ENCODE data around the gene RAC3. TPM values are rescaled to one million over a fixed set of nuclear protein-coding genes. Genes with fewer than 3 reads are reported as not detected.
A peak's percentile ranks its signal among the peaks of the same experiment; 100 is the strongest.

RAC3 gene
- total RNA-seq, 1 donor from 2014 or later: 18.4 TPM

GRCh38 chr17:82018989-82019689 lies 12.3 kb upstream of the RAC3 start:
- no peaks in the 10 kb centered on the region for H3K9me3 Mint-ChIP-seq
- no peak overlapping the region for H3K27ac Mint-ChIP-seq
- peaks cover 7% of the 10 kb centered on the region for H3K36me3 Mint-ChIP-seq (ENCODE audit: low read depth)
- H3K4me1 Mint-ChIP-seq (ENCODE audit: low read depth): peaks cover 12% of the 10 kb centered on the region
- intact Hi-C loops (cut with micrococcal nuclease): no loop called here
- H3K27me3 Mint-ChIP-seq (ENCODE audit: low read depth): no peaks in the 10 kb centered on the region
- H3K4me3 Mint-ChIP-seq (ENCODE audit: low read depth): no peak overlapping the region
- DNase-seq (ENCODE audit: low spot score): no peak

DNA sequence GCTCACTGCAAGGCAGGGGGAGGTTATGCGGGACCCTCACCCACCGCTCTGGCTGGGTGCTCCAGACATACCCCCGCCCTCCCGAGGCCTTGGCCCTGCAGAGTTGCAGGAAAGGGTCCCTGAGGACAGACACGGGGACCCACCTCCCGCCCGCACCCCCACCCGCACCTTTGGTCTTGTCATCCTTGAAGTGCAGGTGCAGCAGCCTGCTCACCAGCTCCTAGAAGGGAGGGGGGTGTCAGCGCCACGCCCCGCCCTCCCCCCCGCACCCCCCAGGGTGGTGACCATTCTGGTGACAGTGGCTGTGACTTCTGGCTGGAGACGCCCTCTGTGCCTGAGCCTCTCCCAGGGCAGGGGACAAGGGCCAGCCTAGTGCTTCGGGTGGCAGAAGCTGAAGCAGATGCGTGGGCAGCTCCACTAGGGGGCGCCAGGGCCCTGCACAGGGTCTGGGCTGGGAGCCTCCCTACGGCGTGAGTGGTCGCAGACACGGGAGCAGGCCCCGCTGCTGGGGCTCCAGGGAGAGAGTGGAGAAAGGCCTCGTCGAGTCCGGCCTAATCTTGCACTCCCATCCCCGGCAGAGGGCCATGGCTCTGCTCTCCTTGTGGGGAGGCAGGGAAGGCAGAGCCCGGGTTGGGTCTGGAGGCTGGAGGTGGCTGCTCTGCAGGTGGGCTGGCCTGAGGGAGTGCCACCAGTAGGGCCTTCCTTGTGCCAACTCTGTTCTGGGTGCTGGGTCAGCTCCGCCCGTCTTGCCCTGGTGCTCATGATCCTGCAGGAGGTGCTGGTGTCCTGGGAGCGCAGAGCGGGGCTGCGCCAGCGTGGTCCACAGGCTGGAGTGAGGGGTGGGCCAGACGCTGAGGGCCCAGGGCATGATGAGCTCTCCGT lies 11.5 kb upstream of the RAC3 start:
- H3K9me3 Mint-ChIP-seq: no peaks in the 10 kb centered on the region
- peaks cover 7% of the 10 kb centered on the region for H3K36me3 Mint-ChIP-seq (ENCODE audit: low read depth)
- peak overlapping the region; percentile 55 for H3K4me3 Mint-ChIP-seq (ENCODE audit: low read depth)
- no peak overlapping the region for H3K27ac Mint-ChIP-seq
- H3K4me1 Mint-ChIP-seq (ENCODE audit: low read depth): peaks cover 13% of the 10 kb centered on the region
- peak; percentile 64 for DNase-seq (ENCODE audit: low spot score)
- no peaks in the 10 kb centered on the region for H3K27me3 Mint-ChIP-seq (ENCODE audit: low read depth)
- intact Hi-C loops (cut with micrococcal nuclease): loop anchor here (1.0 to 10.0 kb wide), 3 partner anchors 62 to 215 kb away; partner anchors contain the start of gene MAFG

GRCh38 chr17:82020572-82021106 lies 10.8 kb upstream of the RAC3 start:
- Mint-ChIP-seq H3K9me3 (no peaks in the 10 kb centered on the region), H3K27ac (no peak overlapping the region)
- intact Hi-C loops (cut with micrococcal nuclease): loop anchor here (1.0 to 10.0 kb wide), 3 partner anchors 62 to 214 kb away; partner anchors contain the start of gene MAFG

GRCh38 chr17:82021107-82021899 lies 10.2 kb upstream of the RAC3 start:
- Mint-ChIP-seq H3K27ac (peak overlapping the region; percentile 69), H3K27me3 (ENCODE audit: low read depth) (no peaks in the 10 kb centered on the region), H3K36me3 (ENCODE audit: low read depth) (peaks cover 7% of the 10 kb centered on the region), H3K9me3 (no peaks in the 10 kb centered on the region), H3K4me1 (ENCODE audit: low read depth) (peaks cover 15% of the 10 kb centered on the region), H3K4me3 (ENCODE audit: low read depth) (peak overlapping the region; percentile 84)
- intact Hi-C loops (cut with micrococcal nuclease): loop anchor here (5.0 to 10.0 kb wide), 2 partner anchors 94 to 213 kb away; partner anchors contain the start of gene MAFG
- DNase-seq (ENCODE audit: low spot score): no peak

More at GRCh38 chr17:82020572-82021106, 10.8 kb upstream of the RAC3 start:
- Mint-ChIP-seq H3K36me3 (ENCODE audit: low read depth) (peaks cover 7% of the 10 kb centered on the region), H3K4me1 (ENCODE audit: low read depth) (peaks cover 13% of the 10 kb centered on the region), H3K27me3 (ENCODE audit: low read depth) (no peaks in the 10 kb centered on the region), H3K4me3 (ENCODE audit: low read depth) (peak overlapping the region; percentile 84)
- DNase-seq (ENCODE audit: low spot score): no peak

- Mint-ChIP-seq H3K4me3 (ENCODE audit: low read depth) (peak overlapping the region; percentile 84), H3K36me3 (ENCODE audit: low read depth) (peaks cover 7% of the 10 kb centered on the region), H3K9me3 (no peaks in the 10 kb centered on the region), H3K4me1 (ENCODE audit: low read depth) (peaks cover 15% of the 10 kb centered on the region), H3K27ac (peak overlapping the region; percentile 69), H3K27me3 (ENCODE audit: low read depth) (no peaks in the 10 kb centered on the region)
- no peak for DNase-seq (ENCODE audit: low spot score)
- intact Hi-C loops (cut with micrococcal nuclease): loop anchor here (2.0 to 10.0 kb wide), 3 partner anchors 95 to 213 kb away; partner anchors contain the start of genes MAFG and P4HB
Measured at GRCh38 chr17:82021900-82022309, 9.6 kb upstream of the RAC3 start.

- H3K4me3 Mint-ChIP-seq (ENCODE audit: low read depth): peak within 1 kb of the TSS; percentile 84
- H3K27me3 Mint-ChIP-seq (ENCODE audit: low read depth): no peaks in the 10 kb centered on the region
- intact Hi-C loops (cut with micrococcal nuclease): loop anchor here (2.0 to 10.0 kb wide), 3 partner anchors 95 to 212 kb away; partner anchors contain the start of genes MAFG and P4HB
- no peaks in the 10 kb centered on the region for H3K9me3 Mint-ChIP-seq
- H3K4me1 Mint-ChIP-seq (ENCODE audit: low read depth): peaks cover 15% of the 10 kb centered on the region
- DNase-seq (ENCODE audit: low spot score): no peak
- H3K36me3 Mint-ChIP-seq (ENCODE audit: low read depth): peaks cover 7% of the 10 kb centered on the region
- peak within 1 kb of the TSS; percentile 69 for H3K27ac Mint-ChIP-seq
Measured at GRCh38 chr17:82022310-82022980, 9.0 kb upstream of the RAC3 start, which contains the start of gene CENPX. TSS of gene CENPX (minus strand) at chr17:82022878. CDS start at chr17:82022861, 17 bp downstream.

DNA sequence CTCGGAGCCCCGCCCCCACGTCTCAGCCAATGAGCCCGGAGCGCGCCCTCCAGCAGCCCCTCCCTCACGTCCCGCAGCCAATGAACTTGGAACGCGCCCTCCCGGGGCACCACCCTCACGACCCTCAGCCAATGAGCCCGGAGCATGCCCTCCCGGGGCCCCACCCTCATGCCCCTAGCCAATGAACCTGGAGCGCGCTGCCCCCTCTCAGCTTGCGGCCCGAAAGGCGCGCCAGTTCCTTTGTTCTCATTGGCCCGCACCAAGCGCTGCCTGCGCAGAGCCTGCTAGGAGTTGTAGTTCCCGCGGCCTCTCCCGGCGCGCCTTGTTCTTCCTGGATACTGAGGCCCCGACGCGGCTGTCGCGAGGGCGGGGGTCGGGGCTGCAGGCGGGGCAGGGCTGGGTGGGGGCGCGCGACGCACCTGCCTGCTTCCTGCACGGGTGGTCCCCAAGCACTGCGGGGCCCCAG lies 8.5 kb upstream of the RAC3 start, which contains the start of gene LRRC45:
Gene LRRC45, plus strand, starts transcription at position 325 of the 466 bp plus-strand sequence. CDS start 339 bp downstream, outside the sequence.
- Mint-ChIP-seq H3K27me3 (ENCODE audit: low read depth) (no peaks in the 10 kb centered on the region), H3K4me1 (ENCODE audit: low read depth) (peaks cover 15% of the 10 kb centered on the region), H3K27ac (peak within 1 kb of the TSS; percentile 22), H3K36me3 (ENCODE audit: low read depth) (peaks cover 7% of the 10 kb centered on the region), H3K4me3 (ENCODE audit: low read depth) (peak within 1 kb of the TSS; percentile 84), H3K9me3 (no peaks in the 10 kb centered on the region)
- intact Hi-C loops (cut with micrococcal nuclease): loop anchor here (1.0 to 10.0 kb wide), 4 partner anchors 14 to 212 kb away; partner anchors contain the start of genes DCXR, MAFG and P4HB
- DNase-seq (ENCODE audit: low spot score): peak; percentile 100

DNA sequence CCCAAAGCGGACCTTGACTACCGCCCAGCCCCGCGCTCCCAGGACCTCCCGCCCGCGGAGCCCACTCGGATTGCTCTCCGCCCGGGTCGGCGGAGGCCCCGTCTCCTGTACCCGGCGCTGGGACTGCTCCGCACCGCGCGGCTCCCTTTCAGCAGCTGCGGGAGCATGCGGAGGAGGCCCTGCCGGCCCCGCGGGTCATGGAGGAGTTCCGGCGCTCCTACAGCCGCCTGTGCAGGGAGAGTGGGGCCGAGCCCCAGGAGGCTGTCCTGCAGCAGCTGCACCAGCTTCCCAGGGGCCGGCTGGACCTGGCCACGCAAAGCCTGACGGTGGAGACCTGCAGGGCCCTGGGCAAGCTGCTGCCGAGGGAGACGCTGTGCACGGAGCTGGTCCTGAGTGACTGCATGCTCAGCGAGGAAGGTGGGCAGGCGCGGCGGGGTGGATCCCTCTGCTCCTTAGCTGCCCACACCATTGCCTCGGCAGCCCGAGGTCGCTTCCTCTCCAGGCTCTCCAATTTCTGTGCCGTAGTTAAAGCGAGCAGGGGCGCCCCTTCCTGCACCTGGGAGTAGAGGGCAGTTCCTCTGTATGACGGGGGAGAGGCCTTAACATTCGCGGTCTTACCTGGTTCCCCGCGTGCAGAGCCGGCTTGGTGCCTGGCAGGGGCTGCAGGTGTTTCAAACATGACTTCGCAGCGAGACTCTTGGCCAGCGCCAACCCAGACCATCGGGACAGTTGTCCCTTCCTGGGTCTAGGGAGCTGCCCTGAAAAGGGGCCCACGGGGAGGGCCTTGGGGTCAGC lies 7.8 kb upstream of the RAC3 start:
- no peaks in the 10 kb centered on the region for H3K9me3 Mint-ChIP-seq
- no peaks in the 10 kb centered on the region for H3K27me3 Mint-ChIP-seq (ENCODE audit: low read depth)
- peaks cover 15% of the 10 kb centered on the region for H3K4me1 Mint-ChIP-seq (ENCODE audit: low read depth)
- intact Hi-C loops (cut with micrococcal nuclease): loop anchor here (1.0 to 10.0 kb wide), 4 partner anchors 14 to 211 kb away; partner anchors contain the start of genes DCXR, MAFG and P4HB
- no peak for DNase-seq (ENCODE audit: low spot score)
- no peak overlapping the region for H3K27ac Mint-ChIP-seq
- peaks cover 3% of the 10 kb centered on the region for H3K36me3 Mint-ChIP-seq (ENCODE audit: low read depth)
- H3K4me3 Mint-ChIP-seq (ENCODE audit: low read depth): peak overlapping the region; percentile 84

GRCh38 chr17:82024859-82025258 lies 6.6 kb upstream of the RAC3 start:
- Mint-ChIP-seq H3K4me1 (ENCODE audit: low read depth) (peaks cover 17% of the 10 kb centered on the region), H3K4me3 (ENCODE audit: low read depth) (no peak overlapping the region), H3K27ac (no peak overlapping the region), H3K36me3 (ENCODE audit: low read depth) (peaks cover 4% of the 10 kb centered on the region), H3K27me3 (ENCODE audit: low read depth) (no peaks in the 10 kb centered on the region), H3K9me3 (no peaks in the 10 kb centered on the region)
- no peak for DNase-seq (ENCODE audit: low spot score)
- intact Hi-C loops (cut with micrococcal nuclease): loop anchor here (5.0 to 10.0 kb wide), 2 partner anchors 98 to 210 kb away; partner anchors contain the start of gene MAFG

- Mint-ChIP-seq H3K27ac (no peak overlapping the region), H3K9me3 (no peaks in the 10 kb centered on the region), H3K4me1 (ENCODE audit: low read depth) (peaks cover 17% of the 10 kb centered on the region), H3K36me3 (ENCODE audit: low read depth) (peaks cover 4% of the 10 kb centered on the region), H3K27me3 (ENCODE audit: low read depth) (no peaks in the 10 kb centered on the region), H3K4me3 (ENCODE audit: low read depth) (no peak overlapping the region)
- intact Hi-C loops (cut with micrococcal nuclease): loop anchor here (10.0 kb wide), 1 partner anchor 209 kb away; no protein-coding TSS in a partner anchor
- no peak for DNase-seq (ENCODE audit: low spot score)
Measured at GRCh38 chr17:82025401-82026107, 5.9 kb upstream of the RAC3 start.

All from activated T-helper 2 cell treated with anti-CD3 and anti-CD28 coated beads, Interferon-gamma antibody, Interleukin-2, Interleukin-4, amounts not matched to agents 10 μg/mL and 5 μg/mL and 100 μg/mL, durations not matched to agents 14 hours and 24 hours and 36 hours (primary cell).